GM12891 (cell line): Measurements from ENCODE around the gene PJA1.

Source experiments
- PAX5 ChIP-seq: IDR thresholded peaks from 2 replicates; pipeline ENCODE4 v1.6.1; 2011; ENCODE audit warnings: low read length, moderate library complexity, mild to moderate bottlenecking; ENCODE audit not compliant: insufficient read depth, severe bottlenecking
- POLR2A ChIP-seq: IDR thresholded peaks from 2 replicates; pipeline ENCODE4 v1.6.1; 2011; ENCODE audit warnings: low read depth, low read length, control low read depth
- POLR2AphosphoS5 ChIP-seq: IDR thresholded peaks from 2 replicates; pipeline ENCODE4 v1.6.1; 2011; ENCODE audit warnings: low read depth, low read length, control low read depth
- POU2F2 ChIP-seq: IDR thresholded peaks from 2 replicates; pipeline ENCODE4 v1.6.1; 2011; ENCODE audit warnings: low read depth, mild to moderate bottlenecking, control low read depth, low read length, moderate library complexity
- SPI1 ChIP-seq: IDR thresholded peaks from 2 replicates; pipeline ENCODE4 v1.6.1; 2011; ENCODE audit warnings: low read depth, low read length, control low read depth
- TAF1 ChIP-seq: IDR thresholded peaks from 2 replicates; pipeline ENCODE4 v1.6.1; 2011; ENCODE audit warnings: low read depth, low read length, control low read depth

GRCh38 chrX:69196666-69197065, 31.4 kb upstream of the PJA1 start:
- TF ChIP-seq POLR2A: no peak
- no peak for TF ChIP-seq POLR2AphosphoS5
- TF ChIP-seq TAF1: no peak
- no peak for TF ChIP-seq SPI1
- TF ChIP-seq PAX5: no peak
- TF ChIP-seq POU2F2: no peak
